Measurements from ENCODE around the gene CCNK.

GRCh38 chr14:99522934-99523703, 41.9 kb downstream of the CCNK start:
- TF ChIP-seq CTCF (IDR thresholded peaks at IDR 0.05) (no peak), POLR2A (IDR thresholded peaks at IDR 0.05) (no peak)
